Dendritic cell treated with granulocyte-macrophage colony-stimulating factor and Interleukin-4, amounts not matched to agents 40 ng/mL and 50 ng/mL, for 4 days (primary cell): ENCODE data around the gene SPANXA2.
"Not testable (repeated sequence)": the region's sequence is repeated elsewhere in the genome, so short reads cannot be mapped to it uniquely, and the experiment has no call there.

ENCODE experiments used
- H3K27ac Mint-ChIP-seq: one replicate; pipeline ENCODE4 v1.8.0; 2022; ENCODE audit warnings: mild to moderate bottlenecking, mixed read lengths
- H3K27me3 Mint-ChIP-seq: one replicate; pipeline ENCODE4 v1.8.0; 2022; ENCODE audit warnings: mild to moderate bottlenecking, mixed read lengths
- H3K36me3 Mint-ChIP-seq: one replicate; pipeline ENCODE4 v1.8.0; 2022; ENCODE audit warnings: low read depth, mixed read lengths
- H3K4me1 Mint-ChIP-seq: one replicate; pipeline ENCODE4 v1.8.0; 2022; ENCODE audit warnings: low read depth, mixed read lengths
- H3K4me3 Mint-ChIP-seq: one replicate; pipeline ENCODE4 v1.8.0; 2022; ENCODE audit warnings: mild to moderate bottlenecking, moderate library complexity, mixed read lengths
- H3K9me3 Mint-ChIP-seq: one replicate; pipeline ENCODE4 v1.8.0; 2022; ENCODE audit warnings: mixed read lengths
- intact Hi-C: fragments of 100-400 bp; cut with micrococcal nuclease; formaldehyde crosslinking; loops from one replicate; pipeline ENCODE4 v1.15.0; 2022

Gene SPANXA2

DNA sequence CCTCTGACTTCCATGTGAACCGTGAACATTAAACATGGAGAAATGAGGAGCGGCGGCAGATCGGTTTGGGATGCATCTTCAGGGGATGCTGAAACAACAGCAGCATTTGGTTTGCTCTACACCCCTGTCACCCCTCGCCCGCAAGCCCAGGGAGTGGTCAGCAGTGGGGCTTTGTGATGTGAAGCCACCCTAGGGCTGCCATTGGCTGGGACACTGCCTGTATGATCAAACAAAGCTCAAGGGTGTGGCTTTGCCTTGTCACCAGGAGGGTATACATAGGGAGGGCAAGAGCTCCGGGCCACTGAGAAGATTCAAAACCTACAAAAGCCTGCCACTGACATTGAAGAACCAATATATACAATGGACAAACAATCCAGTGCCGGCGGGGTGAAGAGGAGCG lies at the start of gene SPANXA2:
Gene SPANXA2, plus strand, starts transcription at position 301 of the 400 bp plus-strand sequence. Its CDS starts 60 bp downstream, at position 361.
- H3K4me1 Mint-ChIP-seq, H3K36me3 Mint-ChIP-seq, H3K9me3 Mint-ChIP-seq, H3K27ac Mint-ChIP-seq, intact Hi-C loops, H3K4me3 Mint-ChIP-seq, H3K27me3 Mint-ChIP-seq: not testable (repeated sequence)

DNA sequence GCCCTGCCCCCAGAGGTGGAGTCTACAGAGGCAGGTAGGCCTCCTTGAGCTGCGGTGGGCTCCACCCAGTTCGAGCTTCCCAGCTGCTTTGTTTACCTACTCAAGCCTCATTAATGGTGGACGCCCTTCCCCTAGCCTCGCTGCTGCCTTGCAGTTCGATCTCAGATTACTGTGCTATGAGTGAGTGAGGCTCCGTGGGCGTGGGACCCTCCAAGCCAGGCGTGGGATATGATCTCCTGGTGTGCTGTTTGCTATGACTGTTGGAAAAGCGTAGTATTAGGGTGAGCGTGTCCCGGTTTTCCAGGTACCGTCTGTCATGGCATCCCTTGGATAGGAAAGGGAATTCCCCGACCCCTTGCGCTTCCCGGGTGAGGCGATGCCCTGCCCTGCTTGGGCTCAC lies 47.0 kb upstream of the SPANXA2 start:
- H3K4me1 Mint-ChIP-seq, H3K27me3 Mint-ChIP-seq, intact Hi-C loops, H3K4me3 Mint-ChIP-seq, H3K27ac Mint-ChIP-seq, H3K9me3 Mint-ChIP-seq, H3K36me3 Mint-ChIP-seq: not testable (repeated sequence)

- H3K9me3 Mint-ChIP-seq, H3K36me3 Mint-ChIP-seq, H3K27me3 Mint-ChIP-seq, H3K4me3 Mint-ChIP-seq, H3K27ac Mint-ChIP-seq, H3K4me1 Mint-ChIP-seq, intact Hi-C loops: not testable (repeated sequence)
Observed at GRCh38 chrX:141584638-141585037, 4.9 kb upstream of the SPANXA2 start, which contains the start of gene SPANXA1. TSS of gene SPANXA1 (minus strand) at chrX:141584738. CDS start at chrX:141584678, 60 bp downstream.

DNA sequence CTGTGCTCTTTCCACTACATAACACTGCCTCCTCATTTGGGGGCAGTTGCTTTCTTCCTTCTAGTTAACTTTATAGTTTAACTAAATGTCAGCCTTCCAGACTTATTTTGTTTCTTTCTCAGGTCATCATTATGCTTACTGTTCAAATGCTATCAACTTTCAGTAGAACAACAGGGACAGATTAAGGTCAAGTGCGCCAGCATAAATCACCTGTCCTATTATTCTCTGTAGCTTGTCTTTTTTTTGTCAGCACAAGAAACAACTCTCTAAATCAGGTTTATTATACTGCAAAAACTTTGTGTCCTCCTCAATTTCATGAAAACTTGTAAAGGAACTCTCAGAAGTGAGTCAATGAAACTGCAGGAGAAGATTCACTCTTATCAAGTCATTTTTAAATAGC lies 19.6 kb downstream of the SPANXA2 start:
- Mint-ChIP-seq H3K27ac (no peak overlapping the region), H3K27me3 (no peaks in the 10 kb centered on the region)
- intact Hi-C loops = no loop called here

GRCh38 chrX:141619336-141619735 lies 29.8 kb downstream of the SPANXA2 start:
- Mint-ChIP-seq H3K36me3 (no peaks in the 10 kb centered on the region), H3K4me1 (no peaks in the 10 kb centered on the region), H3K27ac (no peak overlapping the region), H3K9me3 (peaks cover 20% of the 10 kb centered on the region), H3K4me3 (no peak overlapping the region), H3K27me3 (no peaks in the 10 kb centered on the region)
- intact Hi-C loops = no loop called here

More for the DNA sequence above, 19.6 kb downstream of the SPANXA2 start:
- Mint-ChIP-seq H3K4me1 (no peaks in the 10 kb centered on the region), H3K9me3 (no peaks in the 10 kb centered on the region), H3K36me3 (no peaks in the 10 kb centered on the region), H3K4me3 (no peak overlapping the region)

- H3K27me3 Mint-ChIP-seq = no peaks in the 10 kb centered on the region
- no peak overlapping the region for H3K27ac Mint-ChIP-seq
- intact Hi-C loops = no loop called here
Observed at GRCh38 chrX:141632124-141632523, 42.6 kb downstream of the SPANXA2 start.

GRCh38 chrX:141638550-141638949 lies 49.0 kb downstream of the SPANXA2 start:
- intact Hi-C loops = no loop called here
- no peaks in the 10 kb centered on the region for H3K27me3 Mint-ChIP-seq
- no peak overlapping the region for H3K4me3 Mint-ChIP-seq
- H3K4me1 Mint-ChIP-seq = no peaks in the 10 kb centered on the region
- no peaks in the 10 kb centered on the region for H3K36me3 Mint-ChIP-seq
- peaks cover 8% of the 10 kb centered on the region for H3K9me3 Mint-ChIP-seq
- H3K27ac Mint-ChIP-seq = no peak overlapping the region

More at GRCh38 chrX:141632124-141632523, 42.6 kb downstream of the SPANXA2 start:
- H3K4me1 Mint-ChIP-seq = no peaks in the 10 kb centered on the region
- no peak overlapping the region for H3K4me3 Mint-ChIP-seq
- H3K9me3 Mint-ChIP-seq = no peaks in the 10 kb centered on the region
- H3K36me3 Mint-ChIP-seq = no peaks in the 10 kb centered on the region
